GM21526 (cell line): ENCODE results near the gene SLC8A1.

Source experiments
- ATAC-seq: cut with Tn5 transposase; IDR thresholded peaks from one replicate; pipeline ENCODE4 v1.9.1; 2021; ENCODE audit warnings: moderate library complexity; ENCODE audit not compliant: unreplicated experiment, low FRiP score

Gene SLC8A1

GRCh38 chr2:40177366-40177765 lies 274.5 kb downstream of the SLC8A1 start:
- ATAC-seq: no peak

- no peak for ATAC-seq
These were observed 278.6 kb downstream of the SLC8A1 start for GRCh38 chr2:40173276-40173675.

GRCh38 chr2:40169856-40170255 lies 282.0 kb downstream of the SLC8A1 start:
- ATAC-seq: no peak

GRCh38 chr2:40169430-40169829 lies 282.5 kb downstream of the SLC8A1 start:
- no peak for ATAC-seq

- ATAC-seq: no peak
These were observed 283.3 kb downstream of the SLC8A1 start for GRCh38 chr2:40168546-40168945.

- no peak for ATAC-seq
These were observed 283.9 kb downstream of the SLC8A1 start for GRCh38 chr2:40168032-40168431.

- no peak for ATAC-seq
These were observed 285.9 kb downstream of the SLC8A1 start for GRCh38 chr2:40166006-40166405.

- no peak for ATAC-seq
These were observed 286.4 kb downstream of the SLC8A1 start for GRCh38 chr2:40165509-40165844.

GRCh38 chr2:40164736-40165508 lies 287.0 kb downstream of the SLC8A1 start:
- no peak for ATAC-seq

GRCh38 chr2:40161986-40162385 lies 289.9 kb downstream of the SLC8A1 start:
- no peak for ATAC-seq

- no peak for ATAC-seq
These were observed 291.1 kb downstream of the SLC8A1 start for GRCh38 chr2:40160751-40161218.

GRCh38 chr2:40159333-40159732 lies 292.6 kb downstream of the SLC8A1 start:
- no peak for ATAC-seq

GRCh38 chr2:40158781-40159180 lies 293.1 kb downstream of the SLC8A1 start:
- ATAC-seq: no peak

- no peak for ATAC-seq
These were observed 296.2 kb downstream of the SLC8A1 start for GRCh38 chr2:40155728-40156127.

GRCh38 chr2:40150266-40150665 lies 301.6 kb downstream of the SLC8A1 start:
- ATAC-seq: no peak

- no peak for ATAC-seq
These were observed 303.6 kb downstream of the SLC8A1 start for GRCh38 chr2:40148334-40148733.

- no peak for ATAC-seq
These were observed 304.5 kb downstream of the SLC8A1 start for GRCh38 chr2:40147360-40147759.

GRCh38 chr2:40144022-40144421 lies 307.9 kb downstream of the SLC8A1 start:
- ATAC-seq: no peak

GRCh38 chr2:40138314-40138713 lies 313.6 kb downstream of the SLC8A1 start:
- no peak for ATAC-seq

GRCh38 chr2:40131081-40131704 lies 320.7 kb downstream of the SLC8A1 start:
- ATAC-seq: no peak

- ATAC-seq: no peak
These were observed 321.5 kb downstream of the SLC8A1 start for GRCh38 chr2:40130251-40130994.
